ENCODE measurements around the gene LYPD3.
"Not testable (repeated sequence)": the region's sequence is repeated elsewhere in the genome, so short reads cannot be mapped to it uniquely, and the experiment has no call there.

The LYPD3 gene

DNA sequence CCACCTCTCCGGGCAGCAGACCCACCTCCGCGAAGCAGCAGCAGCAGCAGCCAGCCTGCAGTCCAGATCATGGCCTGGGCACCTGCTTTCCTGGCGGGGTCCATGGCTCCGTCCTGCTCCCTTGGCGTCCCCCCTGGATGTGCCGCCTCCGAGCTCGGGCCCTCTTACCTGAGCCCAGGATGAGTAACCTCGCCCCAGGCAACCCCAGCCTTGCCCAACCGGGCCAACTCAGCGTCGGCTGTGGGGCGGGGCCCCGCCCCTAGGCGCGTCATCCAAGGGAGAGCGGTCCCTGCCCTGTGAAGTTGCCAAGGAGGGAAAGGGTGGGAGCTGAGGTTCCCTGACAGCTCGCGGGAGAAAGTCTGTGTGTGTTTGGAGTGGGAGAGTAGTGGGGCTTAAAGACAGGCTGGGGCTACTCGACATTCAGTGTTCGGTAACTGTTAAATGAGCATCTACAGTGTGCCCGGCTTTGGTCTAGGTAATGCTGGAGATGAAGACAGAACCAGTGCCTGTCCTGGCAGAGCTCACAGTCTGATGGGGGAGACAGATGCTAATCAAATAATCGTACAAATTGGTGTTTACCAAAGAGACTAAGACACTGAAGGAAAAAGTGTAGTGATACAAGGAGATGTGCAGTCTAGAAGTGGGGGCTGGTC, at the start of gene LYPD3:
TSS of gene LYPD3 (minus strand) at position 141 of the 653 bp plus-strand sequence. CDS start at position 104, 37 bp downstream.
- DNase-seq: no peak
- Histone ChIP-seq H3K36me3 (replicated peaks) (no peaks in the 10 kb centered on the region), H3K27me3 (replicated peaks) (no peaks in the 10 kb centered on the region), H3K27ac (no peak within 1 kb of the TSS), H3K4me3 (ENCODE audit: low read depth, low read length) (no peak within 1 kb of the TSS)
- in situ Hi-C loops (cut with HindIII; ENCODE audit: low pct_ligation_motif_present, low sequenced_read_pairs): no loop called here
- TF ChIP-seq, protein P1, sequence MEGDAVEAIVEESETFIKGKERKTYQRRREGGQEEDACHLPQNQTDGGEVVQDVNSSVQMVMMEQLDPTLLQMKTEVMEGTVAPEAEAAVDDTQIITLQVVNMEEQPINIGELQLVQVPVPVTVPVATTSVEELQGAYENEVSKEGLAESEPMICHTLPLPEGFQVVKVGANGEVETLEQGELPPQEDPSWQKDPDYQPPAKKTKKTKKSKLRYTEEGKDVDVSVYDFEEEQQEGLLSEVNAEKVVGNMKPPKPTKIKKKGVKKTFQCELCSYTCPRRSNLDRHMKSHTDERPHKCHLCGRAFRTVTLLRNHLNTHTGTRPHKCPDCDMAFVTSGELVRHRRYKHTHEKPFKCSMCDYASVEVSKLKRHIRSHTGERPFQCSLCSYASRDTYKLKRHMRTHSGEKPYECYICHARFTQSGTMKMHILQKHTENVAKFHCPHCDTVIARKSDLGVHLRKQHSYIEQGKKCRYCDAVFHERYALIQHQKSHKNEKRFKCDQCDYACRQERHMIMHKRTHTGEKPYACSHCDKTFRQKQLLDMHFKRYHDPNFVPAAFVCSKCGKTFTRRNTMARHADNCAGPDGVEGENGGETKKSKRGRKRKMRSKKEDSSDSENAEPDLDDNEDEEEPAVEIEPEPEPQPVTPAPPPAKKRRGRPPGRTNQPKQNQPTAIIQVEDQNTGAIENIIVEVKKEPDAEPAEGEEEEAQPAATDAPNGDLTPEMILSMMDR (IDR thresholded peaks at IDR 0.05; ENCODE audit: low read depth, low read length, missing control alignments): no peak

DNA sequence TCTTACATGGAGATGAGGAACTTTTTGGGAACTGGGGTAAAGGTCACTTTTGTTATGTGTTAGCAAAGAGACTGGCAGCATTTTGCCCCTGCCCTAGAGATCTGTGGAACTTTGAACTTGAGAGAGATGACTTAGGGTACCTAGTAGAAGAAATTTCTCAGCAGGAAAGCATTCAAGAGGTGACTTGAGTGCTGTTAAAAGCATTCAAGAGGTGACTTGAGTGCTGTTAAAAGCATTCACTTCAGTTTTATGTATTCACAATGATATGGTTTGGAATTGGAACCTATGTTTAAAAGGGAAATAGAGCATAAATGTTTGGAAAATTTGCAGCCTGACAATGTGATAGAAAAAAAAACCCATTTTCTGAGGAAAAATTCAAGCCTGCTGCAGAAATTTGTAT, 47.0 kb upstream of the LYPD3 start:
- H3K4me3 ChIP-seq (ENCODE audit: low read depth, low read length); H3K27ac ChIP-seq; in situ Hi-C loops (cut with HindIII; ENCODE audit: low pct_ligation_motif_present, low sequenced_read_pairs); DNase-seq; H3K27me3 ChIP-seq (replicated peaks): not testable (repeated sequence)
- H3K36me3 ChIP-seq (replicated peaks): peaks cover 14% of the 10 kb centered on the region

DNA sequence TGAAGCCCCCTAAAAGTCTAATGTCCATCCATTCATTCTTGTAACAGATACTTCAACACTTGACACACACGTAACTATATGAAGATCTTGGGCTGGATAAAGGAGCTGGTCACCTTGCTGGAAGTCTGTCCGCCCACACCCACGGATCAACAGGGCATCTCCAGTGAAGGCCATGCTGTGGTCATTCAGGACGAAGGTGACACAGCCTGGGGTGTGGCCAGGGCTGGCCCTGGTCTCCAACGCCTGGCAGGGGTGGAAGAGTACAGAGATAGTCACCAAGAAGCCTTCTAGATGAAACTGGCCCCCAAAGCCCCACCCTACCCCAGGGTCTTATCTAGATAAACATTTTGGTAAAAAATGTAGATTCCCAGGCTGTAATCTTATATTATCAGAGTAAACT, 45.9 kb upstream of the LYPD3 start:
- H3K27ac ChIP-seq: no peak overlapping the region
- no peaks in the 10 kb centered on the region for H3K27me3 ChIP-seq (replicated peaks)
- in situ Hi-C loops (cut with HindIII; ENCODE audit: low pct_ligation_motif_present, low sequenced_read_pairs): no loop called here
- peaks cover 14% of the 10 kb centered on the region for H3K36me3 ChIP-seq (replicated peaks)
- no peak for DNase-seq
- H3K4me3 ChIP-seq (ENCODE audit: low read depth, low read length): no peak overlapping the region
- TF ChIP-seq, protein P1 (IDR thresholded peaks at IDR 0.05; ENCODE audit: low read depth, low read length, missing control alignments): no peak

DNA sequence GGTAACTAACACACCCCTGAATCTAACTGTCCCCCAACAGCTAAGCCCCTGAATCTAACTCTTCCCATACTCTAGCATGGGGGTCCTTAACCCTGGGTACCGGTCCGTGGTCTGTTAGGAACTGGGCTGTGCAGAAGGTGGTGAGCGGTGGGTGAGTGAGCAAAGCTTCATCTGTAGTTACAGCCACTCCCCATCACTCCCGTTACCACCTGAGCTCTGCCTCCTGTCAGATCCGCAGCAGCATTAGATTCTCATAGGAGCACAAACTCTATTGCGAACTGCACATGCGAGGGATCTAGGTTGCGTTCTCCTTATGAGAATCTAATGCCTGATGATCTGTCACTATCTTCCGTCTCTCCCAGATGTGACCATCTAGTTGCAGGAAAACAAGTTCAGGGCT, 45.3 kb upstream of the LYPD3 start:
- no peak overlapping the region for H3K4me3 ChIP-seq (ENCODE audit: low read depth, low read length)
- DNase-seq: no peak
- in situ Hi-C loops (cut with HindIII; ENCODE audit: low pct_ligation_motif_present, low sequenced_read_pairs): no loop called here
- H3K27me3 ChIP-seq (replicated peaks): no peaks in the 10 kb centered on the region
- no peak overlapping the region for H3K27ac ChIP-seq
- TF ChIP-seq, protein P1 (IDR thresholded peaks at IDR 0.05; ENCODE audit: low read depth, low read length, missing control alignments): no peak
- peaks cover 14% of the 10 kb centered on the region for H3K36me3 ChIP-seq (replicated peaks)

DNA sequence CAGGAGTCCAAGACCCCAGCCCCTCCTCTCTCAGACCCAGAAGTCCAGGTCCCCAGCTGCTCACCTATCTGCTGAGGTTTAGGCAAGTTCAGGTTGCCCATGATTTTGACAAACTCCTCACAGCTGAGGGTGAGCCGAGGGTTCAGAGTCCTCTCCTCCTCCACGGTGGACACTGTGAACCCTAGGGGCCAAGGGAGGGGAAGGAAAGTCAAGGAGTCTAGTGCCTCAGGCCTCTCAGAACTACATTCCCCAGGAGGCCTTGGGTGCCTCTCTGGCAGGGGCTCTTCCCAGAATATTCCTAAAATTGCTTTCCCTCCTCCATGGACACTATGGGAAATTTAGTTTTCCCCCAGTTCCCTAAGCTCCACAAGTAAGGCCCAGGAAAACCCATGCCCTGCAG, 42.5 kb upstream of the LYPD3 start:
- Histone ChIP-seq H3K36me3 (replicated peaks) (peaks cover 14% of the 10 kb centered on the region), H3K4me3 (ENCODE audit: low read depth, low read length) (no peak overlapping the region), H3K27ac (no peak overlapping the region), H3K27me3 (replicated peaks) (no peaks in the 10 kb centered on the region)
- TF ChIP-seq, protein P1 (IDR thresholded peaks at IDR 0.05; ENCODE audit: low read depth, low read length, missing control alignments): no peak
- in situ Hi-C loops (cut with HindIII; ENCODE audit: low pct_ligation_motif_present, low sequenced_read_pairs): no loop called here
- DNase-seq: no peak

DNA sequence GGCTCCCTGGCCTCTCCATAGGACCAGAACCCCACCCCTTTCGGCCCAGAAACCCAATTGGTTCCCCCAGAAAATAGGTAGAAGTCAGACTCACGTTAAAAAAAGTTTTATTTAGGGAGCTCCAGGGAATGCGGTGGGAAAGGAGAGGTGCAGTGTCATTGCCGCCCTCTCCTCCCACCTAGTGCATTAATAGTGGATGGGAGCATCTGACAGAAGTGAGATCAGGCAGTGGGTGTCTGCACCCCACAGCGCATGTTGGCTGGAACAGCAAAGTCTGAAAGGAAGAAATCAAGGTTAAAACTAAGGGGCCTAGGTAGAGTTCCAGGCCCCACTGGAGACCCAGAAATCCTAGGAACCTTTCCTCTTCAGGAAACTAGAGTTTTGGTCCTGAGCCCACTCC, 41.2 kb upstream of the LYPD3 start:
- Histone ChIP-seq H3K36me3 (replicated peaks) (peaks cover 14% of the 10 kb centered on the region), H3K27me3 (replicated peaks) (no peaks in the 10 kb centered on the region), H3K4me3 (ENCODE audit: low read depth, low read length) (no peak overlapping the region), H3K27ac (no peak overlapping the region)
- no peak for DNase-seq
- TF ChIP-seq, protein P1 (IDR thresholded peaks at IDR 0.05; ENCODE audit: low read depth, low read length, missing control alignments): no peak
- in situ Hi-C loops (cut with HindIII; ENCODE audit: low pct_ligation_motif_present, low sequenced_read_pairs): no loop called here
